Measurements from ENCODE around the gene OCLN.

OCLN gene

GRCh38 chr5:69497006-69497520 is 4.5 kb downstream of the OCLN start:
- TF ChIP-seq CTCF (IDR thresholded peaks at IDR 0.05; ENCODE audit: low read depth, low read length): no peak
- H3K4me3 ChIP-seq (ENCODE audit: low read depth, low read length): no peak overlapping the region

- H3K4me3 ChIP-seq (ENCODE audit: low read depth, low read length): no peak overlapping the region
- no peak for TF ChIP-seq CTCF (IDR thresholded peaks at IDR 0.05; ENCODE audit: low read depth, low read length)
These were observed 5.8 kb downstream of the OCLN start for GRCh38 chr5:69498384-69498783.

GRCh38 chr5:69502367-69502766 is 9.8 kb downstream of the OCLN start:
- no peak for TF ChIP-seq CTCF (IDR thresholded peaks at IDR 0.05; ENCODE audit: low read depth, low read length)
- no peak overlapping the region for H3K4me3 ChIP-seq (ENCODE audit: low read depth, low read length)

- TF ChIP-seq CTCF (IDR thresholded peaks at IDR 0.05; ENCODE audit: low read depth, low read length): no peak
- H3K4me3 ChIP-seq (ENCODE audit: low read depth, low read length): no peak overlapping the region
These were observed 10.3 kb downstream of the OCLN start for GRCh38 chr5:69502767-69503488.

GRCh38 chr5:69504036-69504435 is 11.4 kb downstream of the OCLN start:
- no peak for TF ChIP-seq CTCF (IDR thresholded peaks at IDR 0.05; ENCODE audit: low read depth, low read length)
- no peak overlapping the region for H3K4me3 ChIP-seq (ENCODE audit: low read depth, low read length)

GRCh38 chr5:69505306-69505705 is 12.7 kb downstream of the OCLN start:
- TF ChIP-seq CTCF (IDR thresholded peaks at IDR 0.05; ENCODE audit: low read depth, low read length): no peak
- no peak overlapping the region for H3K4me3 ChIP-seq (ENCODE audit: low read depth, low read length)

GRCh38 chr5:69509212-69509611 is 16.6 kb downstream of the OCLN start:
- no peak for TF ChIP-seq CTCF (IDR thresholded peaks at IDR 0.05; ENCODE audit: low read depth, low read length)
- no peak overlapping the region for H3K4me3 ChIP-seq (ENCODE audit: low read depth, low read length)
